ENCODE data around the gene SLC27A4. TPM values are rescaled to one million over a fixed set of nuclear protein-coding genes. Genes with fewer than 3 reads are reported as not detected.
"Not testable (repeated sequence)": the region's sequence is repeated elsewhere in the genome, so short reads cannot be mapped to it uniquely, and the experiment has no call there.

Gene SLC27A4
- total RNA-seq, 1 donor from 2014 or later: 45.1 TPM

DNA sequence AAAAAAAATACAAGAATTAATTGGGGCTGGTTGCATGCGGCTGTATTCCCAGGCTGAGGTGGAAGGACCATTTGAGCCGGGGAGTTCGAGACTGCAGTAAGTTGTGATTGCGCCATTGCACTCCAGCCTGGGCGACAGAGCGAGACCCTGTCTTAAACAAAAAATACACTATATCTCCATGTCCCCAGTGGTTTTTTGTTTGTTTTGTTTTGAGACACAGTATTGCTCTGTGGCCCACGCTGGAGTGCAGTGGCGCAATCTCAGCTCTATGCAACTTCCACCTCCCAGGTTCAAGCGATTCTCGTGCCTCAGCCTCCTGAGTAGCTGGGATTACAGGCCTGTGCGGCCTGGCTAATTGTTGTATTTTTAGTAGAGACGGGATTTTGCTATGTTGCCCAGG is 16.5 kb upstream of the SLC27A4 start:
- DNase-seq (ENCODE audit: extremely low read depth, low read depth, low spot score): no peak

DNA sequence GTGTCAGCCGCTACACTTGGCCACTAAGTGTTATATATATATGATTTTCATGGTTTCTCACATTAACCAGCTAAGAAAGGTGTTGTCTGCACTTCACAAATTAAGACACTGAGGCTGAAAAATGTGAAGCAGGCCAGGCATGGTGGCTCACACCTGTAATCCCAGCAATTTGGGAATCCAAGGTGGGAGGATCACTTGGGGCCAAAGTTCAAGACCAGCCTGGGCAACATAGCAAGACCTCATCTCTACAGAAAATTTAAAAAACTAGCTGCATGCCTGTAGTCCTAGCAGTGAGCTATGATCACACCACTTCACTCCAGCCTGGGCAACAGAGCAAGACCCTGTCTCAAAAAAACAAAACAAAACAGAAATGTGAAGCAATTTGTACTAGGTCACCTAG is 15.9 kb upstream of the SLC27A4 start:
- no peak for DNase-seq (ENCODE audit: extremely low read depth, low read depth, low spot score)

DNA sequence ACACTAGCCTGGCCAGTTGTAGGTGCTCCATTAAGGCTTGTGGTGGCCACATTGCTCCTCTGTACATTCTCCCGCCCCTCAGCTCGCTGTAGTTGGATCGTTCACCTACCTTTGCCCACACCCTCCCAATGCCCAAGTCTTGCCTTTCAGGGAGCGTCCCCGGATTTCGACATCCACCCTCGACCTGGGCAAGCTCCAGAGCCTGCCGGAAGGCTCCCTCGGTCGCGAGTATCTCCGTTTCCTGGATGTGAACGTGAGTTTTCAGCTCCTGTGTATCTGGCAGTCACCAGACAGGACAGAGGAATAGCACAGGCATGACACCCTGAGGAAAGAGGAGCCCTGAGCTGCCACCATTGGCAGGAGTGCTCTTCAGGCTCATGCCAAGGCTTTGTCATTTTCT is 14.7 kb upstream of the SLC27A4 start:
- no peak for DNase-seq (ENCODE audit: extremely low read depth, low read depth, low spot score)

DNA sequence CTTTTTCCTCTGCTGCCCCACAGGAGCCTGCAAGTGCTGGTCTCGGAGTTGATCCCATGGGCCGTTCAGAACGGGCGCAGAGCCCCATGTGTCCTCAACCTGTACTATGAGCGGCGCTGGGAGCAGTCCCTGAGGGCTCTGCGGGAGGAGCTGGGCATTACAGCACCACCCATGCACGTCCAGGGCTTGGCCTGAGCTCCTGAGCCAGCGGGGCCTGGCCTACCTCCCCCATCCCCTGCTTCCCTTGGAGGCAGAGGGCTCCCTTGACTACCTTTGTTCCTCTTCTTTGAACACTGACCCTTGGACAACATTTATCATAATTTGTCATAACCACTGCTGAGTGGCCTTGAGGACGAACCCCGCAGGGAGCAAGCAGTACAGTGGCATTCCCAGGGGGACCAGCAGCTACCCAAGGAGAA is 6.9 kb upstream of the SLC27A4 start:
- no peak for DNase-seq (ENCODE audit: extremely low read depth, low read depth, low spot score)

DNA sequence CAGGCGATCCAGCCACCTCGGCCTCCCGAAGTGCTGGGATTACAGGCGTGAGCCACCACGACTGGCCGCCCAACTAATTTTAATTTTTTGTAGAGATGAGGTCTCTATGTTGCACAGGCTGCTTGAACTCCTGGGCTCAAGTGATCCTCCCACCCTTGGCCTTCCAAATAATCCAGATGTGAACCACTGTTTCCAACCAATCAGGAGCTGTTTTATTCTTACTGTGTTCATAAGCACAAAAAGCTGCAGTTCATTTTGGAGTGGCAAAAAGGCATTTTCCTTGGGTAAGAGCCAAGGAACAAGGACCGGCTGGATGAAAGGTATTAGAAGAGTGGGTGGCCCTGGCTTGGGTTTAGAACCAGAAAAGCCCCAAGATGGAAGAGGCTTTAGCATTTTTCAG is 5.2 kb upstream of the SLC27A4 start:
- no peak for DNase-seq (ENCODE audit: extremely low read depth, low read depth, low spot score)

DNA sequence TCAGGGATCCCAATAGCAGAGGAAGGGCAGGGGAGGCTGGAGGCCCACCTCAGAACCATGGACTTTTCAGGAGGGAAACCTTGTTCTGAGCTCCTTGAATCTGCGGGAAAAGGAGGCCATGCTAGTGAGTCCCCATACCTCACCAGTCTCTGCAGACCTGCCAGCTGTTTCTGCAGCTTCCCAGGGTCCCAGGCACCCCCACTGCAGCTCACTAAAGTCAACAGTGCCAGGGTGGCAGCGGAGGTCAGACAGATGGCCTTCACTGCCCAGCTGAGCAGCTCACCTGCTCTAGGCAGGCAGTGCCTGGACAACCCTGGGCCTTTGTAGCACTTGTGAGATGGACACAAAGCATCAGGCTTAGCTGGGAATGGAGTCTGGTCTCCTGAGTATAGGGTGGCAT is 4.4 kb upstream of the SLC27A4 start:
- no peak for DNase-seq (ENCODE audit: extremely low read depth, low read depth, low spot score)

DNA sequence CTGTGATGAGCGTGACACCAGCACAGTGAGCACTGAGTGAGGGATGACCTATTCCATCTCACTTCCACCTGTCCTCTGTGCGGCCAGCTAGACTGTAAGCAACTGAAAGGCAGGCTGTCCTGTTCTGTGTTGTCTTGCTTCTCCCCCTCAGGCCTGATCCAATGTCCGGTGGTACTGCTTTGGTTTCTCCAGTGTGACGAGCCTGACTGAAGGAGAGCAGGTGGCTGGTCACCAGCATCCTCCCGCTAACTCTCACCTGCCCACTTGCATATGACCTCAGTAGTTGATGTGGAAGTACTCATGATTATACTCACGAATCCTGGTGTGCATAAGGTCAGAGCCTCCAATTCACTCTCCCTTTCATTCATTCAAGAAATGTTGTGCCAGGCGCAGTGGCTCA is 2.4 kb upstream of the SLC27A4 start:
- DNase-seq (ENCODE audit: extremely low read depth, low read depth, low spot score): no peak

DNA sequence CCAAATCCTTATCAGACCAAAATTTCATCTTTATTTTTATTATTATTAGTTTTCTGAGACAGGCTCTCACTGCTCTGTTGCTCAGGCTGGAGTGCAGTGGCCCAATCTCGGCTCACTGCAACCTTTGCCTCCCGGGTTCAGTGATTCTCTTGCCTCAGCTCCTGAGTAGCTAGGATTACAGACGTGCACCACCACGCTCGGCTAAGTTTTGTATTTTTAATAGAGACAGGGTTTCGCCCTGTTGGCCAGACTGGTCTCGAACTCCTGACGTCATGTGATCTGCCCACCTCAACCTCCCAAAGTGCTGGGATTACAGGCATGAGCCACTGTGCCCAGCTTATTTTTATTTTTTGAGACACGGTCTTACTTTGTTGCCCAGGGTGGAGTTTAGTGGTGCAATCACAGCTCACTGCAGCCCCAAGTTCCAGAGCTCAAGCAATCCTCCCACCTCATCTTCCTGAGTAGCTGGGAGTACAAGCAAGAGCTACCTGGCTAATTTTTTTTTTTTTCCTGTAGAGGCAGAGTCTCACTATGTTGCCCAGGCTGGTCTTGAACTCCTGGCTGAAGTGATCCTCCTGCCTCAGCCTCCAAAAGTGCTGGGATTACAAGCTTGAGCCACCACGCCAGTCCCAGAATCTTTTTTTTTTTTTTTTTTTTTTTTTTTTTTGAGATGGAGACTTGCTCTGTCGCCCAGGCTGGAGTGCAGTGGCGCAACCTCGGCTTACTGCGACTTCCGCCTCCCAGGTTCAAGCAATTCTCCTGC is 1.3 kb upstream of the SLC27A4 start:
- DNase-seq (ENCODE audit: extremely low read depth, low read depth, low spot score): not testable (repeated sequence)

DNA sequence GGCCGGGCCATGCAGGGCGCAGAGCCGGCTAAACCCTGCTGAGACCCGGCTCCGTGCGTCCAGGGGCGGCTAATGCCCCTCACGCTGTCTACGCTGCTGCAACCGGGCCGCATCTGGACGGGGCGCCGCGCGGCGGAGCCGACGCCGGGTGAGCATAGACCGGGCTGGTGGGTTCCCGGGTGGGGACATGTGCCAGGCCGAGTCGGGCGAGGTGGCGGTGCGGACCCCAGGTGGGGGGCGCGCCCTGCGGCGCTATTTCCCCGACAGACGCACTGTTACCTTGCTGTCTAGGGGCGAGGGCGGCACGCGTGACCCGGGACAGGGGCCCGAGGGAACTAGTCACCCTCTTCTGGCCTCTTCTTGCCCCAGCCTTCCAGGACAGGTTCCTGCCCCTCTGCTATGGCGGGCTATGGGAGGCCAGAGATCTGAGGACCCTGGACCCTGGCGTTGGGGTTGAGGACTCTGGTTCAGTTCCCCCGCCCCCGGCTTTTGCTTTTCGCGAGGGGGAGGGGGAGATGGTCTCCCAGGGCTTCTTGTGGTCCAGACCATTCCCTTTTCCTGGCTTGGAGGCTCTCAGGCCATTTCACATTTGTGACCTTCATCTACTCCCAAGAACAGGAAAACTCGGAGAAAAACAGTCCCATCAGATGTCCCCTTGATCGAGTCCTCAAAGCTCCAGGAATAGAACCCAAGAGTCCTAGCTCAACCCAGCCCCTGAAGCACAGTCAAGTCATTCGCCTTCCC is 536 bp downstream of the SLC27A4 start:
- no peak for DNase-seq (ENCODE audit: extremely low read depth, low read depth, low spot score)

DNA sequence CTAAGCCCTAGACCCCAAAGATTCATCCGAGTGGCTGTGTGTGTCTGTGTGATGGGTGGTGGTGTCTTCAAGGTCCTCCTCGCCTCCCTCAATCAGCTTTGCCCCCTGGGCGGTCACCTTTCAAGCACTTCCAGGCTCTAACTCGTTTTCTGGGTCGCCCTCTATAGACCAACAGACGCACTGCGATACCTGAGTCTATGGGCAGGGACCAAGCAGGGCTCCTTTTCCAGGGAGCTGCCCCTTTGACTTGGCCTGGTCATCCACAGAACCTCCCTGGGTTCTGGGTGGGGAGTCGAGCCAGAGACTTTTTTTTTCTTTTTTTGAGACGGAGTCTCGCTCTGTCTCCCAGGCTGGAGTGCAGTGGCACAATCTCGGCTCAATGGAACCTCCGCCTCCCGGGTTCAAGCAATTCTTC is 1.1 kb downstream of the SLC27A4 start:
- DNase-seq (ENCODE audit: extremely low read depth, low read depth, low spot score): no peak

DNA sequence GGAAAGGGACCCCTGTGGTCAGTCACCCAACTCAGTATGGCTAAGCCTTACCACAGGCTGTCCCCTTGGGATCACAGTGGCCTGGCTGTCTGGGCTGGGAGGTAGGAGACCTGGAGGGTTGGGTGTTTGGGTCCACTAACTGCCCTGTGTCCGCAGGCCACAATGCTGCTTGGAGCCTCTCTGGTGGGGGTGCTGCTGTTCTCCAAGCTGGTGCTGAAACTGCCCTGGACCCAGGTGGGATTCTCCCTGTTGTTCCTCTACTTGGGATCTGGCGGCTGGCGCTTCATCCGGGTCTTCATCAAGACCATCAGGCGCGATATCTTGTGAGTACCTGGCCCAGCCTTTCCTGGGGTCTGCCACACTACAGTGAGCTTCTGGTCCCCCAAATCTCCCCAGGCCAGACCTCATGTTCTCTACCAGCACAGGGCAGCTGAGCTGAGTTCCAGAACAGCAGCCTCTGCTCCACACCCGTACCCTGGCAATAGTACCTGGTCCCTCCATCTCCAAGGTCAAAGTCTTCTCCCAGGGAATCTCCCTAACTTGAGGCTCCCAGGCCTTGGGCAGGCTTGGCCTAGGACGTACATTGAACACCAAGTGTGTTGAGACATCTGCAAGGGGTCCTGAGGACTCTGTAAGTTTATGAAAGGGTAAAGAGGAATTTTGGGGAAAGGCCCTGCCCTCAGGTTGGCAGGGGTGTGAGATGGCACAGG is 2.8 kb downstream of the SLC27A4 start:
- DNase-seq (ENCODE audit: extremely low read depth, low read depth, low spot score): no peak

DNA sequence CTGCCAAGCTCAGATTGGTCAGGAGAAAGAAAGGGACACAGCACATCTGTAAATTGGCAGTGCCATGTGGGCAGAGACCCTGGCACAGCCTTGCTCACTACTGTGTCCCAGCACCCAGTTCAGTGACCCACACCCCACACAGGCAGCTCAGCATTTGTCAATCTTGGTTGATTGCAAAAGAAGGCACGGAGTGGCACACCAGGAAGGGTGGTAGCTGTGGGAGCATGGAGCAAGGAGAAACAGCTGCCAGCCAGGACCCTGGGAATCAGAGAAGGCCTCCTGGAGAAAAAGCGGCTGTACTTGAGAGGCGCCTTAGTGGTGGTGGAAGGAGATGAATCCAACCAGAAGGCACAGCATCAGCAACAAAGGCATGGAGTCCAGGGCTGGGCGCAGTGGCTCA is 3.5 kb downstream of the SLC27A4 start:
- DNase-seq (ENCODE audit: extremely low read depth, low read depth, low spot score): no peak

DNA sequence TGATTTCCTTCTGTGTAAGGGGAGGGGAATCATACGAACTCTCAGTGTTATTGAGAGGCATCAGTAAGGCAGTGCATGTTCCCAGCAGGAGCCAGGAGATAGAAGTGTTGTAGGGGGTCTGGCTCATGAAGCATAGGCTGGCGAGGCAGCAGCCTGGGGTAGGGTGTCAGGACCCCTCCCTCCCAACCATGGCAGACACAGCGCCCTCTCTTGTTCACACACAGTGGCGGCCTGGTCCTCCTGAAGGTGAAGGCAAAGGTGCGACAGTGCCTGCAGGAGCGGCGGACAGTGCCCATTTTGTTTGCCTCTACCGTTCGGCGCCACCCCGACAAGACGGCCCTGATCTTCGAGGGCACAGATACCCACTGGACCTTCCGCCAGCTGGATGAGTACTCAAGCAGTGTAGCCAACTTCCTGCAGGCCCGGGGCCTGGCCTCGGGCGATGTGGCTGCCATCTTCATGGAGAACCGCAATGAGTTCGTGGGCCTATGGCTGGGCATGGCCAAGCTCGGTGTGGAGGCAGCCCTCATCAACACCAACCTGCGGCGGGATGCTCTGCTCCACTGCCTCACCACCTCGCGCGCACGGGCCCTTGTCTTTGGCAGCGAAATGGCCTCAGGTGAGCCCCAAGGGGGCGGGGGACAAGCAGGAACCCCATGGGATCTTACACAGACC is 4.7 kb downstream of the SLC27A4 start:
- no peak for DNase-seq (ENCODE audit: extremely low read depth, low read depth, low spot score)

DNA sequence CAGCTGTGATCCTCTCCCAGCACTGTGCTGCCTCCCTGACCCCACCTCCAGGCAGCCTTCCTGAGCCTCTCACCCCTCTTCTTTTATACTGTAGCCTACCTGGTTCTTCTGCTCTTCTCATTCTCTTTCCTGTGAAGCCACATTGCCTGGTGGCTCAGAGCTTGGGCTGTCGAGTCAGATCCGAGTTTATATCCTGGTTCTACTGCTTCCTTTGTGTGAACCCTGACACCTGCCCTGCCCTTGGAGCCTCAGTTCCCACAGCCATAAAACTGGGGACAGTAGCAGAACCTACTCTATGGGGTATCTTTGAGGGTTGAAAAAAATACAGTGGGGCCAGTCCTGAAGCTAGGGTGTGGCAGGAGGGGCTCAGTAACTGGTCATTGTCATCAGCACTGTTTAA is 8.8 kb downstream of the SLC27A4 start:
- DNase-seq (ENCODE audit: extremely low read depth, low read depth, low spot score): no peak

DNA sequence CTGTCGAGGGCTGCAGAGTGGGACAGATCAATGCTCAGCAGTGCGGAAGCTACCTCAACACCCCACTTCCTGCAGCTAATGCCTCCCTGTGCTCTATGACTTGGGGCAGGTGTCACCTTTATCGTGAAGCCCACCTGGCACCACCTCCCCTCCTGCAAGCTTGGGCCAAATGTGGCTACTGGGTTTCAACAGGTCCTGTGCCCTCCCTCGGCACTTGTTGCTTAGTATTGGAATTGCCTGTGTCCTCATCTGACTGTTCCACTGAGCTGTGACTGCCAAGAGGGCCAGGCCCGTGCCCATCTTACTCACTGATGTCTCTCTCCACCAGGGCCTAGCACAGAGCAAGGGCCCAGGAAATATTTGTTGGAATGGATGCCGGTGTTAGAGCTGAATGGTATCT is 9.4 kb downstream of the SLC27A4 start:
- no peak for DNase-seq (ENCODE audit: extremely low read depth, low read depth, low spot score)

DNA sequence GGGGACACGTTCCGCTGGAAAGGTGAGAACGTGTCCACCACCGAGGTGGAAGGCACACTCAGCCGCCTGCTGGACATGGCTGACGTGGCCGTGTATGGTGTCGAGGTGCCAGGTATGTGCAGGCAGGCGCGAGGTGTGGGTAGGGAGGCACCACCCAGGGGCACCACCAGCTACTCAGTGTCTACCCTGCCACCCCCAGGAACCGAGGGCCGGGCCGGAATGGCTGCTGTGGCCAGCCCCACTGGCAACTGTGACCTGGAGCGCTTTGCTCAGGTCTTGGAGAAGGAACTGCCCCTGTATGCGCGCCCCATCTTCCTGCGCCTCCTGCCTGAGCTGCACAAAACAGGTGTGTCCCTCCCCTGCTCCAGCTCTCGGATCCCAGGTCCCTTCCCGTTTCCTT is 15.1 kb downstream of the SLC27A4 start:
- DNase-seq (ENCODE audit: extremely low read depth, low read depth, low spot score): no peak

DNA sequence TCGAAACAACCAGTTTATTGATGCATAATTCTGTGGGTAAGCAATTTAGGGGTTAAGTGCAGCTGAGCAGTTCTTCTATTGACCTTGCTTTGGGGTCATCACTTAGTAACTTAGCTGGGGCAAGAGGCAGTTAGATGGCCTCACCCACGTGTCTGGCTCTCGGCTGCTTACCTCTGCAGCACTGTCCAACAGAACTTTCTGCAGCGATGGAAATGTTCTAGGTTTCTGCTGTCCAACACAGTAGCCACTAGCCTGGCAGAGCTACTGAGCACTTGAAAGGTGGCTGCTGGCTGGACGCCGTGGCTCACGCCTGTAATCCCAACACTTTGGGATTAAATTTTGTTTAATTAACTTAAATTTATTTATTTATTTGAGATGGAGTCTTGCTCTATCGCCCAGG is 17.8 kb downstream of the SLC27A4 start:
- DNase-seq (ENCODE audit: extremely low read depth, low read depth, low spot score): no peak

DNA sequence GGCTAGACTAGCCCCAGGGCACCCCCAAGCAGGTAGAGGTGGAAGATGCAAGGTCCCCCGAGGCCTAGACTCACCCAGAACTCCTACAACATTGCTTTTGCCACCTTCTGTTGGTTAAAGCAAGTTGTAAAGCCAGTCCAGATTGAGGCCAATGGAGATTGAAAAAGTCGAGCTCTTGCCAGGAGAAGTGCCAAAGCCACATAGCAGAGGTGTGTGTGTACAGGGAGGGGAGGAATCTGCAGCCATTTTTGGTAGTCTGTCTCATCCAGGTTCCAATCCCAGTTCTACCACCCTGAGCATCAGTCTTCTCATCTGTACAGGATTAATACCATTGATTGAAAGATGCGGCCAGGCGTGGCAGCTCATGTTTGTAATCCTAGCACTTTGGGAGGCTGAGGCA is 18.5 kb downstream of the SLC27A4 start:
- DNase-seq (ENCODE audit: extremely low read depth, low read depth, low spot score): no peak

DNA sequence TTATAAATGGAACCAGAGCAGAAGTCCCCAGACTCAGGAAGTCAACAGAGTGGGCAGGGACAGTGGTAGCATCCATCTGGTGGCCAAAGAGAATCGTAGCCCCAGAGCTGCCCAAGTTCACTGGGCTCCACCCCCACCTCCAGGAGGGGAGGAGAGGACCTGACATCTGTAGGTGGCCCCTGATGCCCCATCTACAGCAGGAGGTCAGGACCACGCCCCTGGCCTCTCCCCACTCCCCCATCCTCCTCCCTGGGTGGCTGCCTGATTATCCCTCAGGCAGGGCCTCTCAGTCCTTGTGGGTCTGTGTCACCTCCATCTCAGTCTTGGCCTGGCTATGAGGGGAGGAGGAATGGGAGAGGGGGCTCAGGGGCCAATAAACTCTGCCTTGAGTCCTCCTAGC is 20.5 kb downstream of the SLC27A4 start:
- no peak for DNase-seq (ENCODE audit: extremely low read depth, low read depth, low spot score)

DNA sequence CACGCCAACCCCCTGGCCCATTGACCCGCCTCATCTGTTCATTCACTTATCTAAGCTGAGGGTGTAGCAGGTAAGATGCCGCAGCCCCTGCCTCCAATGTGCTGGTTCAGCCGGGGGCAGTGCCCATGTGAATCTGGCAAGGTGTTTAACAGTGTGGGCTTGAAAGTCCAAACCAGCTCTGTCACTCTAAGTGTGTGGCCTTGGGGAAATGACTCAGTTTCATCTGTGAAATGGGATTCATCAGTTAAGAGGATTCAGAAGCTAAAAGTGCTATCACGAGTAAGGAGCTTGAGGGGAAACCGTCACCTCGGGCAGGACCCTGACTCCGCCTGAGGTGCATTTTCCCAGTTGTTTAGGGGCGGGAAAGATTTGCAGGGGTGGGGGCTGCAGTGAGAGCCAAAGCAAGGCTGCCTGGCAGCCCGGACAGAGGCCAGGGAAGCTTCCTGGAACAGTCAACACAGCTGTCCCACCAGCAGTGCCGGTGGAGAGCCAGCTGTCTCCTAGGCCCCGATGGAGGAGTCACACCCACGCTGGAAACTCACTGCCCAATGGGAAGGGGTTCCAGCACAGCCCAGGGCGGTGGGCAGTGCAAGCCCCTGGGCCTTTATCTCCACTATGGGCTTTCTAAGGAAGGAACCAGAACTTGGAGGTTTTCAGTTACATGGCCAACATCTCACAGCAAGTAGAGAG is 21.1 kb downstream of the SLC27A4 start:
- no peak for DNase-seq (ENCODE audit: extremely low read depth, low read depth, low spot score)
